Inflammatory macrophage treated with lipopolysaccharide for 1 hour (primary cell): ENCODE measurements around the gene PPP1CC.
A peak's percentile ranks its signal among the peaks of the same experiment; 100 is the strongest.
"Not testable (repeated sequence)": the region's sequence is repeated elsewhere in the genome, so short reads cannot be mapped to it uniquely, and the experiment has no call there.

Source experiments
- DNase-seq, 2 donors: peaks; one replicate each; pipeline ENCODE4 v3.0.0-alpha.2; 2020 to 2022

Gene PPP1CC

DNA sequence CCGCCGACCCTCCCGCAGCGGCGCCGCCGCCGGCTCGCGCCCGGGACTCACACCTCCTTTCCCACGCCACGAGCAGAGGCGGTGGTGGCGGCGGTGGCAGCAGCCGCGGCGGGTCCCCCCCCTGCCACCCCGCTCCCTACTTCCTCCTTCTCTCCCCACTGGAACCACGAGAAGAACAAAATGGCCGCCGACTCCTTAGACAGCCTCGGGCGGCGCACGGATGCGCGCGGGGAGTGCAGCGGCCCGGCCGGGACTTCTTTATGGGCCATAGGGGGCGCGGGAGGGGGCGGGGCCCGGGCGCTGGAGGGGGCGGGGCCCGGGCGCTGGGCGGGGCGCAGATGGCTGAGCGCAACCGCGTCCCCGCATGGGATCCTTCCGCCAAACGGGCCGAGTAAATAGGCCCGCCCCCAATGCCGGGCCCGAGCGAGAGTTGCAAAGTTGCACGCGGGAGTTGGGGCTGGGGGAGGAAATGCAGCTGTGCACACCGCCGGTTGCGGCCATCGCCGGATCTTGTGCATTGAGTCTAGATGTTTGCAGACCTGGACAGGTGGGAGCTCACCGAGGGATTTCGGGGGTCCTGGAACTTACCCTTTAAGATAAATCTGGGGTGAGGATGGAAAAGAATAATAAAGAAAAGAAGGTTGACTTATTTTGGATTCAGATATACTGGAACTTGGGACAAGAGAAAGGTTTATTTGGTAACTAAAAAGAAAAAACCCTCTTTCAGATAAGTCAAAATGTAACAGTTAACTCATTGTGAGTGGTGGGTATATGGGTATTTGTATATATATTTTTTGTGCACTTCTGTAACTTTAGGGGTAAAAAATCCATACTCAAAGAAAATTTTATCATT lies at the start of gene PPP1CC:
Gene PPP1CC, minus strand, starts transcription at position 174 of the 853 bp plus-strand sequence. CDS start 184 bp downstream, outside the sequence.
- DNase-seq: peak; percentile 93 to 97

DNA sequence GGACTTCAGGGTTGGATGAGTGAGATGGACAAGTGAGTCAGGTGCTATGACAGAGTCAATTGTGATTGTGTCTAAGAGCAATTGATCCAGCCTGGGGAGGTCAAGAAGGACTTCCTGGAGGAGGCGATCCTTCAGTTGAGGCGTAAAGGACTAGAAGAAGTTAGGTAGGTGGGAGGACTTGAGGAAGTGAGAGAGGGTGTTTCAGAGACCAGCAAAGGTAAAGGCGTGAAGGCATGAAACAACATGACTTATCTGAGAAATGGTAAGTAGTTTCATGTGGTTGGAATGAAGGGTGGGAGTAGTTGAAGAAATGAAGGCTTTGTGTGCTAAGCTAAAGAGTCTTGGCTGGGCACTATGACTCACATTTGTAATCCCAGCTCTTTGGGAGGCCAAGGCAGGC lies 48.9 kb upstream of the PPP1CC start:
- no peak for DNase-seq

DNA sequence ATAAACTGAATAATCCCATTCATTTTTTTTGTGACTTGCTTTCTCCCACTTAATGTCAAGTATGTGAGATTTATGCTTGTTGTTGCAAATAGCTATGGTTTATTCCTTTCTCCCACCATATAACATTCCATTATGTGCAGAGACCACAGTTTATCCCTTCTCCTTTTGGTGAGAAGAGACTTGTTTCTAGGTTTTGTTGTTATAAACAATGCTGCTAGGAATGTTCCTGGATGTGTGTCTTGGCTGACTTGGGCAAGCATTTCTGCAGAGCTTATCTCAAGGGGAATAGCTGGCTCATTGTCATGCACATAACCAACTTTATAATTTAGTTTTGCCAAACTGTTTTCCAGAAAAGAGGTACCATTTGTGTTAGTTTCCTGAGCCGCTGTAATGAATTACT lies 47.6 kb upstream of the PPP1CC start:
- no peak for DNase-seq

DNA sequence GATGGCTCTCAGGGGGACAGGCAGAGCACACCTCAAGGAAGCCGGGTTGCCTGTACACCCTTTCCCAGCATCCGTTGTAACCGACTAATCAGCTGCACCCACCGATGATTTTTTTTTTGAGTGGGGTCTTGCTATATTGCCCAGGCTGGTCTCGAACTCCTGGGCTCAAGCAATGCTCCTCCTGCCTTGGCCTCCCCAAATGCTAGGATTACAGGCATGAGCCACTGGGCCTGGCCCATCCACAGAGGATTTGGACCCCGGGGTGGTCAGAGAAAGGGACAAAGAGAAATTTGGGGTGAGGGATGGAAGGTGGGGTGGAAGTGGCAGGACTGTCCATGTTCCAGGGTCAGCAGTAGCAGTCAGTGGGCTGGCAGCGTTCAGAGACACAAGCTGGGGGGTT lies 43.3 kb upstream of the PPP1CC start:
- DNase-seq: no peak

DNA sequence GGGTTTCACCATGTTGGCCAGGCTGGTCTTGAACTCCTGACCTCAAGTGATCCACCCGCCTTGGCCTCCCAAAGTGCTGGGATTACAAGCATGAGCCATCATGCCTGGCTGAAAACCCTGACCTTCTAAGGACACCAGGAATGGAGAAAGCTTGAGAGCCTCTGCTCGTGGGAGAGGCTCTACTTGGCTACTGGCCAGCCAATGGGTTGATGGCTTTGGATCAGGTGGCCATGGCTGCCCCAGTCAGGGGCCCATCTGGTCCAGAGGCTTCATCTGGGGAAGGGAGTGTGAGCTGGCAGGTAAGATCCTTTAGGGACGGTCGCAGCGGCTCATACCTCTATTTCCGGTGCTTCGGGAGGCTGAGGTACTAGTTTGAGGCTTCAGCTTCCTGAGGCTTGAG lies 42.5 kb upstream of the PPP1CC start:
- no peak for DNase-seq

DNA sequence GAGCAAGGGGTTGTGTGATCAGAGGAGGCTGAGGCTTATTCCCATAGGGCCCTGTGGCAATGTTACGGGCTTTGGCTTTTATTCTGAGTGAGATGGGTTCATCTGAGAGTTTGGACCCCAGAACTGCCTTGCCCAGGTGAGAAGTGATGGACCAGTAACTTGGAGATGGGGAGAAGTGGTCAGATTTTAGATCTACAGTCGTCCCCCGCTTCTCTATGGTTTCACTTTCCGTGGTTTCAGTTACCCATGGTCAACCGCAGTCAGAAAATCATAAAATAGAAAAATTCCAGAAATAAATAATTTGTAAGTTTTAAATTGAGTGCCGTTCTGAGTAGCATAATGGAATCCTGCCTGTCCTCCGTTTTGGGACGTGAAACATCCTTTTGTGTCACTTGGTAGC lies 40.2 kb upstream of the PPP1CC start:
- DNase-seq: no peak

DNA sequence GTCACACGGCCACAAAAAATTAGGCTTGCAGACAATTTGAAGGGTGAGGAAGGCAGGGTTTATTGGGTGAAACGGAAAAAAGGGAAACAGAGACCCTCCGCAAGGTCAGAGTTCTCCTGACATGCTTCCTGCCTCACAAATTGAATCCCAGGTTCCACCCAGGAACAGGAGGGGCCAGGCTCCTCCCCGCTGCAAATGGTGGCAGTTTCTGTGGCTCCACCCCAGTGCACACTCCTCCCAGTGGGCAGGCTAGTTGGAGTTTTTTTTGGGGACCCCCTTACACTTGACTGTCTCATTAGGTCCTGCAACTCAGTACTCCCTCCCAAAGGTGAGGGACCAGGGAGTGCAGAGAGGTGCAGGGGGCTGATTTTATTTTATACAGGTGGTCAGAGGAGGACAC lies 39.4 kb upstream of the PPP1CC start:
- no peak for DNase-seq

DNA sequence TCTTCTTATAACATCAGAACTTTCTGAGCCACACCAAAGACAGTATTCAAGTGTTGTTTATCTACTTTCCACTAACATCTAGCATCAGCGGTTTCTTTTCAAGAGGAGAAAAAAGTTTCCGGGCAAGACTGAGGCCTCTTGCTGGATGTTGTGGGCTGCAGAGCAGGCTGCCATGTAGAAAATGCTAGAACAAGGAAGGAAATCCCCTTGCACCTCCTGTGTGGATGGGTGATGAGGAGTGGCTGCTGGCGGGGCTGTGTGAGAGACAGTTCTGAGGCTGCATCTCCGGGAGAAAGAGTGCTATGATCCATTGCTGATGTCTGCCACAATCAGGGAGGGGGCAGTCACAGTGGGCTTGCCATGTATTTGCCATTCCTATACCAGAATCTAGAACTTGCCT lies 37.8 kb upstream of the PPP1CC start:
- no peak for DNase-seq

DNA sequence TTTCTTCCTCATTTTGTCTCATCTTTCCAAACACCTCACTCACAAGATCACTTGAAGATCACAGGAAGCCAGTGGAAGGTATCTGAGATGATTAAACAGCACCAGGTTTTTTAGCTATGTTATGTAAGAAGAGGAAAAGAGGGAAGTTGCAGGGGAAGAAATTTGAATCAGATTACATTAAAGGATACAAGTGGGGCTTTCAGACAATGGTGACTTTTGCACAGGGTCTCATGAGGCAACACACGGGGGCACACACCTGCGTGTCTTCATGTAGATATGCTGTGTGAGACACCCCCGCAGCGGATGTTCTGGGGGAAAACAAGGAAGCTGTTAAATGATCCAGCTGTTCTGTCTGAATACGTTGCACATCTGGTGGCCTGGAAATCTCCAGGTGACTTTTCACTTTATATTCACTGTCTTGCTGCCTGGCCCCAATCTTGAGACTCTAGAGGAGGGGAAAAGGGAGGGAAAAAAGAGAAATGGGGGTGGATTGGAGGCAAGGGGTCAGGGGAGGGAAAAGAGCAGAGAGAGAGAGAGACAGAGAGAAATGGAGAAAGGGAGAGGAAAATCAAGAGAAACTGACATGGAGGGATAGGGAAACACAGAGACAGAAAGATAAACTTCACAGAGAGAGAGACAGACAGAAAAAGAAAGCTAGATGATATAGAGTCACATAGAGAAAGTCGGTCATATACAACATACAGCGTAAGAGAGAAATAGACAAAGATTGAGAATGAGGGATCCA lies 36.3 kb upstream of the PPP1CC start:
- DNase-seq: no peak

DNA sequence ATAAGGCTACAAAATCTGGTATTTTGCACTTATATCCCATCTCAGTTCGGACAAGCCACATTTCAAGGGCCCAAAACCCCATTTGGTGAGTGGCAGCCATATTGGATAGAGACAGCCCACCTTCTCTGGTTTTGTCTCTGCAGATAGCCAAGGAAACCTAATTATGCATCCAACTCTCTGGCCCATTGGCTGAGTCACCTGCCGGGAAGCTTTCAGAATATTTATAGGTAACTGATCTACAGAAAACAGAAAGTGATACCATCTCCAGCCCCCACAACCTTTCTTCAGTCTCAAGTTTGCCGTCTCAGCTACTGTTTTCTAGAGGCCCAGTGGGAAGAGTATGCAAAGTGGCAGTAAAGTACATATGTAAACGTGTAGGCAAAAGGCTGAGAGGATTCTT lies 33.7 kb upstream of the PPP1CC start:
- no peak for DNase-seq

DNA sequence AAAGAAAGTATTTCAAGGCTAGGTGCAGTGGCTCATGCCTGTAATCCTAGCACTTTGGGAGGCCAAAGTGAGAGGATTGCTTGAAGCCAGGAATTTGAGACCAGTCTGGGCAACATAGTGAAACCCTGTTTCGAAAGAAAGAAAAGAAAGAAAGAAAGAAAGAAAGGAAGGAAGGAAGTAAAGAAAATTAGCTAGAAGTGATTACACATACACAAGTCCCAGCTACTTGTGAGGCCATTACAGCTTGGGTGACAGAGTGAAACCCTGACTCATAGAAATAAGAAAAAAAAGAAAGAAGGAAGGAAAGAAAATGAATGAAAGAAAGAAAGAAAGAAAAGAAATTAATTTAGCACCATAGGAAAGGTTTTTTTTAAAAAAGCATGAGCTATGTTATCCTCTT lies 33.3 kb upstream of the PPP1CC start:
- no peak for DNase-seq

DNA sequence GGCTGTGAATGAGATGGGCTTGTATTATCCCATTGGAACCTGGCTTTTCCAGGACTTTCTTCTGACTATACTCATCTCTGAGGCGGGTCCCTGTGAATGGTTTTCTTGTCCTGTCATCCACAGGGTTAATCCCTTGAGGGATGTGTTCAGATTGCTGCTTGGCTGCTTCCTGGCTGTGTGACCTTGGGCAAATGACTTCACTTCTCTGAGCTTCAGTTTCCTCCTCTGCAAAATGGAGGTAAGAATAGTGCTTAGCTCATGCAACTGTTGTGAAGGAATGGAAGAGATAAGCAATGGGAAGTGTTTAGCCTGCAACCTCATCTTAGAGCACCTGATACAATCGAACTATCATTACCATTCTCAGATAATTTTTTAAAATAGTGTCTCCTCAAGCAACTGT lies 32.1 kb upstream of the PPP1CC start:
- DNase-seq: no peak

DNA sequence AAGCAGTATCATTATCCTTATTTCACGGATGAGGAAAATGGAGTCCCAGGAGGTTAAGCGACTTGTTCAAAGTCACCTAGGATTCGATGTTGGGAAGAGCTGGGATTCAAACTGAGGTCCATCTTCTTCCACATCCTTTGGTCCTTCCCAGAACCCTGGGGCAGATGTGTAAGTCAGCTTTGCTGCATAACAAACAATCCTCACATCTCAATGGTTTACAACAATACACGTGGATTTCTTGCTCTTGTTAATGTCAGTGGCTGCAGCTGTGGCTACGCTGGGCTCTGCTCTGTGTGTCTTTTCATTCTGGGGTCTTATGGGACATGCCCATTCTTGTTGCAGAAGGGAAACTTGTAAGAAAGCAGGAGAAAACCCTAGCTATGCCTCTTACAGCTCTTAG lies 26.3 kb upstream of the PPP1CC start:
- no peak for DNase-seq

DNA sequence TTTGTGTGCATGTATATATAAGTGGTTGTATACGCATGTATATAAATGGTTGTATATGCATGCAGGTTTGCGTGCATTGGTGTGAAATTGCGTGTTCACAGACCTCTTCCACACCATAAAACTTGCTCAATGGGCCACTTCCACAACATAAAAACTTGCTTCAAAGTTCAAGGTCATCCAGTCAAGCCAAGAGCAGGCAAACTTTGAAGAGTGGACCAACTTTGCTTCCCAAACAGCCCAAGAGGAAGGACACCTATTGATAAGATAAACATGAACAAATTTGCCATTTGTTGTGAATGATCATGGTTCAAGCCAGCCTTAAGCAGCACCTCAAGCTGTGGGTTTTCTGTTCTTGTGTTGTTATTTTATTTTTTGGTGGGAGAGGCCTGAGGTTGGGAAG lies 25.2 kb upstream of the PPP1CC start:
- no peak for DNase-seq

DNA sequence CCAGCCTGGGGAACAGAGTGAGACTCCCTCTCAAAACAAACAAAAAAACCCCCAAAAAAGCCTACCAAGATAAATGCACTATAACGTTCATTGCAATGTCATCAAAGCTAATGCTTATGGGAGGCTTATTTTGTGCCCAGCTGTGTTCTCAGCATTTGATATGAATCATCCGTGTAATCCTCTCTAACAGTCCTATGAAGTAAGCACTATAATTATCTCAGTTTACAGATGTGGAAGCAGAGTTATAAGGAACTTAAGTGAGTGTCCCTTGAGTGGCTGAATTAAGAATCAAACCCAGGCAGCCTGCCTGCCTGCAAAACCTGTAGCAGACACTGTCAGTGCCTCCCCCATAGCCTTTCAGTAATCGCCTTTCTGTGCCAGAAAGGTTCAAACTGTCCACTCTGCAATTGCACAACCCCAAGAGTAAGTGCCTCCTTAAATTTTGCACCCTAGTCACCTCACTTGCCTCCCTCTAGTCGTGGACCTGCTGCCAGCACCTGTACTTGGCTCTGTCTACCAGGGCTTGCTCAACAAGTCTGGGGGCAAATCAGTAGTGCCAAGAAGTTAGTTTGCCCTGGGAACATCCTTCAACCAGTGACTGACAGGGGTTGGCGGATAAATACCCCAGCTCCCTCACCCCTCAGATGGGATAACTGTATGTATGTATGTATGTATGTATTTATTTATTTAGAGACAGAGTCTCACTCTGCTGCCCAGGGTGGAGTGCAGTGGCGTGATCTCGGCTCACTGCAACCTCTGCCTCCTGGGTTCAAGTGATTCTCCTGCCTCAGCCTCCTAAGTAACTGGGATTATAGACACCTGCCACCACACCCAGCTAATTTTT lies 23.8 kb upstream of the PPP1CC start:
- DNase-seq: no peak

DNA sequence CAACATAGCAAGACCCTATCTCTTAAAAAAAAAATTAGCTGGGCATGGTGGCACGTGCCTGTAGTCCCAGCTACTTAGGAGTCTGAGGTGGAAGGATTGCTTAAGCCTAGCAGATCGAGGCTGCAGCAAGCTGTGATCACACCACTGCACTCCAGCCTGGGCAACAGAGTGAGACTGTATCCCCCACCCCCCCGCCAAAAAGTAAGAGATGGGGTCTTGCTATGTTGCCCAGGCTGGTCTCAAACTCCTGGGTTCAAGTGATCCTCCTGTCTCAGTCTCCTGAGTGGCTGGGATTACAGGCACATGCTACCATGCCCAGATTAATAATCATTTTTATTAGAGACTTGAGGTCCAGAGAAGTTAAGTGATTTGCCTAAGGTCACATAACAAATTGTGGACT lies 22.9 kb upstream of the PPP1CC start:
- DNase-seq: not testable (repeated sequence)

DNA sequence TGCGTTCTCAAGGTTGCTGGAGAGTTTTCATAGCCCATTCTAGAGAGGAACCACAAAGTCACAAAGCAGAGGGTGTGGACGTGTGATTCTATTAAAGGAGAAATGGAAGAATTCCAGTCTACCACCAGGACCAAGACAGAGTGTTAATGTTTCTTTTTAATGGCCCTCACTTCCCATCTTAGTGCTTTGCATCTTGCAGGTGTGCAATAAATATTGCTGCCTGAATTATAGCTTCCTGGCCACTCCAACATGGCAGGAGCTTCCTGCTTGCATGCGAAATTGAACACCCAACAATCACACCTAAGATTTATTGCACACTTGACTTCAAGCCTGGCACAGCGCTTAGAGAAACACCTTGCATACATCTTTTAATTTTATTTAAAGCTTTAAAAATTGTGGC lies 22.4 kb upstream of the PPP1CC start:
- DNase-seq: no peak

DNA sequence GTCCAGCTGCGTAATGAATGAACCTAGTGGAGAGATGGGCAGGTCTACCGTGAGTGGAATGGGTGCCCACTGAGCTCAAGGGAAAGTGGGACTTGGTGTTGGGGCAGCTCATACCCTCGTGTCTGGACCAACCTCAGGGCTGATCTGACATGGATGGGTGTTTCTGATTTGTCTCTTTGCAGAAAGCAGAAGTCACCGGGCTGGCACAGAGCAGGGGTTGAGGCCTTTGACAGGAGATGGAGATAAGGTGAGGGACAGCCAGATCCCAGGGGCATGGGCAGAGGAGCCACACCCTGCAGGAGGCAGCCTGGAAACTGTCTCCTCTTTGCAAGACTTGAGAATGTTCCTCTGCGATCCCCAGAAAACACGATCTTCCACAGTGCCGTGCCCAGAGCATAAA lies 20.9 kb upstream of the PPP1CC start:
- no peak for DNase-seq

DNA sequence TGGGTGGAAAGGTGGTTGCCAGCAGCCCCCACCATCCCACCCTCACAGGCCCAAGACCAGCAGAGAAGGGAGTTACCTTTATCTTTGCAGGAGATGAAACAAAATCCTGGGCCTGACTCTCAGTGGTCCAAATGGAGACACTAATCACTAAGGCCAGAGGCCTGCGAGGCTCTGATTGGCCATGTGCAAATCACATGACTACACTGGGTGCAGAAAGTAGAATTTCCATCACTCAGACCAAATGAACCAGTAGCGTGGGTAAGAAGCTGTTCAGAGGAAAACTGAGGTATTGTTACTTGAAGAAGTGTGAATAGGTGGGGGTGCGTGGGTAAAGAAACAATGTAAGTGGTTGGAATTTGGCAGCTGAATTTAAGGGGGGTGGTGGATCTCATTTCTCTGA lies 20.2 kb upstream of the PPP1CC start:
- no peak for DNase-seq

DNA sequence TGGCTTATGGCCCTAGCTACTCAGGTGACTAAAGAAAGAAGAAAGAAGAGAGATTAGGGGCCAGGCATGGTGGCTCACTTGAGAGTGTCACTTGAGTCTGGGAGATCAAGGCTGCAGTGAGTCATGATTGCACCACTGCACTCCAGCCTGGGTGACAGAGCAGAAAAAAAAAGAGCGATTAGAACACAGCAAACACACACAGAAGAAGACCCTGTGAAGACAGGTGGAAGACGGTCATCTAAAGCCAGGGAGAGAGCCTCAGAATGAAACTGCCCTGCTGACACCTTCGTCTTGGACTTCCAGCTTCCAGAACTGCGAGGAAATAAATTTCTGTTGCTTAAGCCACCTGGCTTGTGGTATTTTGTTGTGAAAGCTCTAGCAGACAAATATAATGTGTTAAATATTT lies 17.5 kb upstream of the PPP1CC start:
- peak; percentile 49 to 58 for DNase-seq

DNA sequence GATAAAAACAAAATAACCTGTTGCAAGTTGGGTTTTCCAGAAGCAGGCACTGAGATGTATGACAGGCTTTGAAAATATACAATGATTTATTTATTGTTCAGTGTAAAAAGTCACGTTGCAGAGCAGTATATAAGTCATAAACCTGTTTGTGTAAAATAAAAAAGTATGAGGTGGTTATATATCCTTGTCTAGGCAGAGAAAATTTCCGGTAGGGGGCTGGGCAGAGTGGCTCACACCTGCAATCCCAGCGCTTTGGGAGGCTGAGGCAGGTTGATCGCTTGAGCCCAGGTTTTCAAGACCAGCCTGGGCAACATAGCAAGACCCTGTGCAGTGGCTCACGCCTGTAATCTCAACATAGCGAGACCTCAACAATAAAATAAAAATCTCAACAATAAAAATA lies 16.2 kb upstream of the PPP1CC start:
- no peak for DNase-seq

DNA sequence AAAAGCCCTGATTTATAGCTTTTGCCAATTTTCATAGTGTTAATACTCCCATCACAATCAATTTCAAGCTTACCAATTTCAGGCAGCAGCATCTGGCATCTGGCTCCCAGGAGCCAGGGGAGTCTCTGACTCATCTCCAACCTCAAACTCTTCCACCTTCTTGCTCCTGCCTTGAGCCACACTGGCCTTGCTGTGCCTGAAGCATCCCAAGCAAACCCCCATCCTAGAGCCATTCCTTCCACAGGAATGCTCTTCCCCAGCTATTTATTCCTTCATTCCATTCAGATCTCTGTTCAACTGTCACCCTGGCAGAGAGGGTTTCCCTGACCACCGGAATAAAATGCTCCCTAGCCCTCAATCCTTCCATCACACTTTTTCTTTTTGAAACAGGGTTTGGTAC lies 13.9 kb upstream of the PPP1CC start:
- DNase-seq: no peak

DNA sequence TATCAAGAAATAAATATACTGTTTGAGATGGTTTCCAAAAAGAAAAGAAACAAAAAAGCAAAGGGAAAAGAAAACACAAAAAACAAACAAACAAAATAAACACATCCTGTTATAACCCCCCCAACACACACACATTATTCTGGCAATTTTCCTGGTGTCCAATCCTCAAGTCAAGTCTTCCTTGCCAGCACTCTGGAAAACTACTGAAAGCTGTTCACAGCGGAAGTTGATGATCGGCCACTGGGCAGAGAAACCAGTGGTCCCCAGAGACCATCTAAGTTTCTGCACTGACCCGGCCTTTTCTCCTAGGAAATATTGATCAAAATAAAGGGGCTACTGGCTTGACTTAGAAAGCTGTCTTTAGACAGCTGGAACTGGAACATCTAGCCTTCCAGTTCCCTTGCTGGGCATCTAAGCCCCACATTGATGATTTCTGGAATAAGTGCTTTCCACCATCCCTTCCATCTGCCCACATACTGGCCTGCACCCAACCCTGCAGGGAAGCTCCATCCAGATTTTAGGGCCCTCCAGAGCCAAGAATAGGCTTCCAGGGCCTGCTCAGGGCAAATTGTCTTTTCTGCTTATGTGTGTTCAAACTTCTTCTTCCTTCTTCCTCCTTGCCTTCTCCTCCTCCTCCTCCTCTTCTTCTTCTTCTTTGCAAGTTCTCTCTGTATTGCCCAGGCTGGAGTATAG lies 11.6 kb upstream of the PPP1CC start:
- DNase-seq: no peak
